Glomerular visceral epithelial cell (primary cell): Measurements from ENCODE around the gene ANKRD2.
A peak's percentile ranks its signal among the peaks of the same experiment; 100 is the strongest.
"Not testable (repeated sequence)": the region's sequence is repeated elsewhere in the genome, so short reads cannot be mapped to it uniquely, and the experiment has no call there.

Experiments used
- DNase-seq: peaks from one replicate; pipeline ENCODE4 v3.0.0-alpha.2; 2016; ENCODE audit errors: extremely low spot score

Gene ANKRD2

DNA sequence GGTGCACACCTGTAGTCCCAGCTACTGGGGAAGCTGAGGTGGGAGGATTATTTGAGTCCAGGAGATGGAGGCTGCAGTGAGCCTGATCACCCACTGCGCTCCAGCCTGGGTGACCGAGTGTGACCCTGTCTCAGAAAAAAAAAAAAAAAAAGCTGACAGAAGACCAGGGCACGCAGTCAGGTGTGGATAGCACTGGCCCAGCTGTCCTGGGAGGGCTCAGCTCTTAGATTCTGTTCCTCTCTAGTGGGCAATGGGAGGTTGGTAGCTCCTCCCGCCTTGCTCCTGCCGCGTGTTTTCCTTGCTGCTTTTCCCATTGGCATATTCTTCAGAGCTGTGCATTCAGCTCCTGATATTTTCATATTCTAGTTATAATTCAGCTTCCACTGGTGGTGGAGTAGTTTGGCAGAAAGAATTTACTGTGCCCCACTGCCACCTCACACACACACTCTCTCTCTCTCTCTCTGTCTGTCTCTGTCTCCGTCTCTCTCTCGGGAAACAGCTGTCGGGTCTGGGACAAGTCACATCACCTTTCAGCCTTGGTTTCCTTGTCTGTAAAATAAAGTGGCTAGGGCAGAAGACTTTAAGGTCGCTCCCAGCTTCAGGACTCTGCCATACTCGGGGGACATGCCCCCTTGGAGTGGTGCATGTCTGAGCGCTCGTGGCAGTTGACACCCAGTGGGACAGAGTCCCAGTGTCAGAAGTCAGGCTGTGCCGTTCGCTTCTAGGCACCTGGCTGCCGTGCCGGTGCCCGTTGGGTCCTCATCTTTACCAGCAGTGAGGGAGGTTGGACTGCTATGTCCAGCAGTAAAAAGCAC lies 25.9 kb upstream of the ANKRD2 start:
- DNase-seq: no peak

DNA sequence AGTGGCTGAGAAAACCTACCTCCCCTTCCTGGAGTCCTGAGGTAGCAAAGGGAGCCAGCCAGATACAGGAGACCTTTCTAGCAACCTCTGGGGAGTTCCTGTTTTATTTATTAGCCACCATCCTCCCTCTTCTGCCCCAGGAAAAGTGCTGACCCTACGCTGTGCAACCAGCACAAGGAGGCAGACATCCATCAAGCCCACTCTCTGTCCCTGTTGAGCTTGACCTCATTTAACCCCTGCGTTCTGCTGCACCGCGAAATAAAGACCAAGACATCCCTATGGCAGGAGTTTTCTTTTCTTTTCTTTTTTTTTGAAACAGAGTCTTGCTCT lies 25.3 kb upstream of the ANKRD2 start:
- DNase-seq: no peak

DNA sequence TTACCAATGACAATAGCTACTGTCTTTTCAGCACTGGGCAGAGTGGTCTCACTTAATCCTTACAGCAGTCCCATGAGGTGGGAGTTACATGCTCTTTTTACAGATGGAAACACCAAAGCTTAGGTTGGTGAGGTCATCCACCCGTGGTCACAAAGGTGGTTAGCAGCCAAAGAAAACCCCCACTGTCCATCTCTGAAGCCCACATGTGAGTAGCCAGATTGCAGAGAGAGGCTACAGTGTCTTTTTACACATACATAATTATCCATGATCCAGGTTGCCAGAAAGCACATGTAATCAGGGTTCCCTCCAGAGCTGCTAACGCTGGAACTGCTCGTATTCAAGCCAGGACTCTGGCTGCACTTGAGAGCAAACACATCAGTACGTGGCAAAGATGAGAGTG lies 24.6 kb upstream of the ANKRD2 start:
- DNase-seq: peak; percentile 56

DNA sequence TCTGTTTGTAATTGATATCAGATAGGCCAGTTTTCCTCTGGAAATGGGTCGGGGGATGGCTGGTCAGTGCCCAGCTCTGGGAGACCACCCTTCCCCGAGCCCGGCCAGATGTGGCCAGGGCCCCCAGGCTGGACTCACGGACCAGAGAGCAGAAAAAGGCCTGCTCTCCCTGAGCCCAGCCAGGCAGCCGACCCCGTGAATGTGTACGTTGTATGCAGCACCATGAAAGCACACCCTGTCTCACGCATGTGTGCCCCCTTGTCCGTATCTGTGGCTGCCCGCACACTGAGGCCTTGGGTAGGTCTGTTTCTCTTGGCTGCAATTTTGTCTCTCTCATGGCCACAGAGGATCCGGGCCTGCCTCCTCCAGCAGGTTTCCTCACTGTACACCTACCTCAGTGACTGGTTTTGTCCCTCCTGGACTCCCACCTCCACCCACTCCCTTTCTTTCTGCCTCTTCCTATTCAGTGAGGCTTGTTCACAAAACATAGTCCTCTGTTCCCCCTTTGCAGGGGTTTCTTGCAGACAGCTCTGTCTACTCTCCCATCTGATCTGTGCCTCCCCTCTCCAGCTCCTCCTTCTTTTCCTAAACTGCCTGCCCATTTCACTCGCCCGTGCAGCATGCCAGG lies 23.6 kb upstream of the ANKRD2 start:
- no peak for DNase-seq

DNA sequence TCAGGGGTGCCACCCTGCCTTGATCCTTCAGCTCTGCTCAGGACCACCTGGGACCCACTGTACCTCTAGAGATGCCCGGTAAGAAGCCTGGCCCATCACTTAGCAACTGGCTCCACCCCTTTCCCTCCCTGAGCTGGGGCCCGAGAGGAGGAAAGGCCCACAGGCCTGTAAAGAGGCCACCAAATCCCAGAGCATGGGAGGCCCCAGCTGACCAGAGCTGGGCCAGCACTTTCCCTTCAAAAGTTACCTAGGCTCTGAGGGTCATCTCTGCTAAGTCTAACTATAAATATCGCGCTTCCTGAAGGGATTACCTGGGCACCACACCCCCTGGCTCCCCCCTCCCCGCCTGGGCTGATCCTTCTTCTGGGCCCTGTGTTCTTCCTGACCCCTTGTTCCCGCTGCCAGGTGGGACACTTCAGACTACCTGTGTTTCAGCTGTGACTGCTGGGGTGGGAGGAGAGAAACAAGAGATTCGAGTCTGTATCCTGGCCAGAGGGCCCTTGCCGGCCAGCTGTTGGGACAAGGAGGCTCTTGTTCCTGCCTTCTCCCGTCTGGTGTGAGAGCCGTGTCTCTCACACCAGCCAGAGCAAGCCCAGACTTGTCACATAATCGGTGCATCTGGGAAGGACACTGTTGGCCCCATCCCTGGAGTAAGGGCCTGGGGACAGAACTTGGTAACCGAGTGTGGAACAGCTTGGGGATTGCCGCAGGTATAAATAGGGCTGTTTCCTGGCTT lies 22.8 kb upstream of the ANKRD2 start:
- DNase-seq: no peak

DNA sequence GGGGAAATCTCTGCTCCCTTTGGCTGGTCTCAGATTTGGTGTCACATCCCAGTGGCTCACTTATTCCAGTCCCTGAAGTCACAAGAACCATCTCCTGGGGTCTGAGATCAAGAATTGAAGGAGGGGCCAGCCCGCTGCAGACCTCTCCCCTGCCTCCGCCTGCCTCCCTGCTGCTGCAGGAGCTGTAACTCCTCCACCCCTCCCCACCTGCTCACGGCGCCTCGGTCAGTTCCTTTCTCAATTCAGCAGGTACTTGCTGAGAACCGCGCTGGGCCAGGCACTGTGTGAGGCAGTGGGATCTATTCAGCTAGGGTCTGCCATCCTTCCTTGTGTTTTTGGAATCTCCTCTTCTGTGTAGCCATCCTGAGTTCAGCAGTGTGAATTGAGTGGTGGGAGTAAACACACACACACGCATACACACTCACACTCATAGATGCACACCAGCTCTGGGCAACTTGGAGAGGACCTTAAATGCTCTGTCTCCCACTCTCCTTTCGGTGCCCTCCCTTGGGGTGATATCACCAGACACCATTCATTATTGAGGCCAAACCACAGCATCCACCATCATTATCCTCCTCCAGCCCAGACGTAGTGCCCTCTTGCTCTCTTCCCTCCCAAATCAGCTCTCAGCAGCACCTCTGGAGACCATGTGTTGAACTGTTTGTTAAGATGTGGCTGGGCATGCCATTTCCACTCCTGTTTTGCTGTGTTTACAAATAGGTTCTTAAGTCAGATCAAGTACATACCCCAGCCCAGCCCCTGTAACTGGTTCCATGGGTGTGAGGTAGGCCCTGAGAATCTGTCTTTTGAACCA lies 22.0 kb upstream of the ANKRD2 start:
- no peak for DNase-seq

DNA sequence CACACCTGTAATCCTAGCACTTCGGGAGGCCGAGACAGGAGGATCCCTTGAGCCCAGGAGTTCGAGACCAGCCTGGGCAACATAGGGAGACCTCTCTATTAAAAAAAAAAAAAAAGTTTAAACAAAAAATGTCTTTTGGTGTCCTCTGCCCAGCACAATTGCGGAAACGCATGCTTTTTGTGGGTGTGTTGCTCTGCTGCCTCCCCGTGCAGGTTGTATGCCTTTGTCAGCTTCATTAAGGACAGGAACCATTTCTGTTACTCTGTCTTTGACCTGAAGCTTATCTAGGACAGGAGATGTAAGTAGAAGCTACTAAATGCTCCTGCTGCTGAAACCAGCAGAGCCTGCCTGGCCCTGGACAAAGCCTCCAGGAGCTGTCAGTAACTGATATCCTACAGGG lies 21.3 kb upstream of the ANKRD2 start:
- no peak for DNase-seq

DNA sequence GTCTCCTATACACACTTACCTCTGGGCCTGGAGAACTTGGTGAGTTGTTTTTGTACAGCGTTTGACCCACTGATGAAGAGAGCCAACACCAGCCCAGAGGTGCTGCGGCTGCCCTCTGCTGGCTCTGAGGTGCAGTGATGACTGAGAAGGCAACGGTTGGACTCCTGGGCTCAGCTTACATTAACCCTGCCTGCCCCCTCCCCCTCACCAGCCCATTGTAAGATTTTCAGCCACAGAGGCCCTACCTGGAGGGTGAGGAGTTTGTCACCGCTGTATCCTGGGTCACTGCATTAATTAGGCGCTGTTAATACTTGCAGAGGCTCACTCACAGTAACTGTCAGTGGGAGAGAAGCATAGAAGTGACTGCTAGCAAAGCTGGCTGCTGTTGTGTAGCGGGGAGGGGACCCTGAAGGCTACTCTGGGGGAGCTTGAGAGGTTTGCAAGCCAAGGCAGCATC lies 19.0 kb upstream of the ANKRD2 start:
- DNase-seq: peak; percentile 74

DNA sequence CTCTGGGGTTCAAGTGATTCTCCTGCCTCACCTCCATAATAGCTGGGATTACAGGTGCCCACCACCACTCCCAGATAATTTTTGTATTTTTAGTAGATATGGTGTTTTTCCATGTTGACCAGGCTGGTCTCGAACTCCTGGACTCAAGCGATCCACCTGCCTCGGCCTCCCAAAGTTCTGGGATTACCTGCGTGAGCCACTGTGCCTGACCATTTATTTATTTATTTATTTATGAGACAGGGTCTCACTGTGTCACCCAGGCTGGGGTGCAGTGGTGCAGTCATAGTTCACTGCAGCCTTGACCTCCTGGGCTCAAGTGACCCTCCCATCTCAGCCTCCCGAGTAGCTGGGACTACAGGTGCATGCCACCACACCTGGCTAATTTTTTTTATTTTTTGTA lies 18.2 kb upstream of the ANKRD2 start:
- DNase-seq: not testable (repeated sequence)

DNA sequence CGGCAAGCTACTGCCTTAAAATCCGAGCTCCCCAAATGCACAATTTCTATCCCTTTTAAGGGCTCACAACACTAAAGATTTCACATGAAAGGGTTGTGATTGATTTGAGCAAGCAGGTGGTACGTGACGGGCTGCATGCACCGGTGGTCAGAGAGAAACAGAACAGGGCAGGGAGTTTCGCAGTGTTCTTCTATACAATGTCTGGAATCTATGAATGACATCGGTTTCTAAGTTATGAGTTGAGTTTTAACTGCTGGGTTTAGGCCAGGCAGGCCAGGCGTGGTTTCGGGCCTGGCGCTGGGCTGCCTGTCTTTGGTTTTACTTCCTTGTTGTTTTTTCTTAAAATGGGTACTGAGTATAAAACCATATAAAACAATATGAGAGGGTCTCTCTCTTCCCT lies 17.0 kb upstream of the ANKRD2 start:
- peak; percentile 38 for DNase-seq

DNA sequence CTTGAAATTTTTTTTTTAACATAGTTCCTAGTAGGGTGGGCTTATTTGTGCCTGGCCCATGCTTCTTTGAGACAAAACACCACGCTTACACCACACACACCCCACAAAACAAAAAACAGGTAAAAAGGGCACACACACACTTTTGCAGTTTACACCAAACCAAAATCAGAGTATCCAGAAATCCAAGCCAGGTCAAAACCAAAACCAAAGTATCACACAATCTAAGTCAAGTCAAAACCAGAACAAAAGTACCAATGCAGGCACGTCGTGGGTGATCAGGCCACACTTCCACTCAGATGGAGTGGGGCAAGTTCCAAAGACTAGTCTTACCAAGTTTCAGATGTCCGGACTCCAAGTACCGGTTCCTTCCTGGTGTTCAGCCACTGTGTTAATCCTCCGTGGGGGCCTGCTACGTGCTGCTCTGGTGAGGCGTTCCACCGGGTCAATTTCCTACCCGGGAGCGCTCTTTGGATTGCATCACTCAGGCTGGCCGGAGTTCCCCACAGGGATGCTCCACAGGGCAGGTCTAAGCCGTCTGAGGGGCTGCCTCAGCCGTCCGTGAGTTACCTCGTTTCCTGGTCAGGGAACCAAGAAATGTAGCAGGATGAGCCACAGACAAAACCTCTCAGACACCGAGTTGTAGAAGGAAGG lies 11.7 kb upstream of the ANKRD2 start:
- DNase-seq: peak; percentile 87

DNA sequence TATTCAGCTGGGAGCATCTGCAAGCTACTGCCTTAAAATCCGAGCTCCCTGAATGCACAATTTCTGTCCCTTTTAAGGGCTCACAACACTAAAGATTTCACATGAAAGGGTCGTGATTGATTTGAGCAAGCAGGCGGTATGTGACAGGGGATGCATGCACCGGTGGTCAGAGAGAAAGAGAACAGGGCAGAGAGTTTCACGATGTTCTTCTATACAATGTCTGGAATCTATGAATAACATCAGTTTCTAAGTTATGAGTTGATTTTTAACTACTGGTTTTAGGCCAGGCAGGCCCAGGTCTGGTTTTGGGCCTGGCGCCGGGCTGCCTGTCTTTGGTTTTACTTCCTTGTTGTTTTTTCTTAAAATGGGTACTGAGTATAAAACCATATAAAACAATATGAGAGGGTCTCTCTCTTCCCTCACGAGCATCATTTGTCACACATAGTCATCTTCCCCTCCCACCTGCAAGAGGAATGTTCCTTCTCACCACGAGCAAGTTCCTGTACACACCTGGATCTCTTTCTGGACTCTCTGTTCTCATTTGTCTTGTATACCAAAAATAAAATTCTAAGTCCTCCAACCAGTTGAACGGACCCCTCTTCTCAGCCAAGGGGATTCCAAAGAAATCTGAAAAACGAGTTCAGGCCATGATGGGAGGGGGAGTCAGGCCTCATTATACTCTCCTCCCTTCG lies 11.0 kb upstream of the ANKRD2 start:
- not testable (repeated sequence) for DNase-seq

DNA sequence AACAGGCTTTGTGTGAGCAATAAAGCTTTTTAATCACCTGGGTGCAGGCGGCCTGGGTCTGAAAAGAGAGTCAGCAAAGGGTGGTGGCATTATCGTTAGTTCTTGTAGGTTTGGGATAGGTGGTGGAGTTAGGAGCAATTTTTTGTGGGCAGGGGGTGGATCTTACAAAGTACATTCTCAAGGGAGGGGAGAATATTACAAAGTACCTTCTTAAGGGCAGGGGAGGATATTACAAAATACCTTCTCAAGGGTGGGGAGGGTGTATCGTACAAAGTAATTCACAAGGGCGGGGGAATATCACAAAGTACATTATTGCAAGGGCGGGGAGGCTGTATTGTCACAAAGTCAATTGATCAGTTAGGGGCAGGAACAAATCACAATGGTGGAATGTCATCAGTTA lies 10.2 kb upstream of the ANKRD2 start:
- not testable (repeated sequence) for DNase-seq

DNA sequence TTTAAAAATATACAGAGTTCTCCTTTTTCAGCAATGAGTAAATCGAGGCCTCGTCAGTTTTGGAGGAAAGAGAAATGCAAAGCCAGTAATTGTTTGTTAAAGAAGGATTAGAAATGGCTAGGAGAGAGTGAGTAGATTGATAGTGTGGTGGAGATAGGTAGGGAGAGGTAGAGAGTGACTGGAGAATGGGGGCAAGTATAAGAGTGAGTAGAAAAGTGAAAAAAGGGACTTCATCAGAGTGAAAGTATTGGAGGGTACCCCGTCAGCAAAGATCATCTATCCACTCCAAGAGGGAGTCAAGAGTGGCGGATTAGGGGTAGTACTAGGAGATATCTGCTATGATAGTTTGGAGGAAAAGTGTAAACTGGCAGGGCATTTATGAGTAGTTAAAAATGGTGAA lies 9.2 kb upstream of the ANKRD2 start:
- no peak for DNase-seq

DNA sequence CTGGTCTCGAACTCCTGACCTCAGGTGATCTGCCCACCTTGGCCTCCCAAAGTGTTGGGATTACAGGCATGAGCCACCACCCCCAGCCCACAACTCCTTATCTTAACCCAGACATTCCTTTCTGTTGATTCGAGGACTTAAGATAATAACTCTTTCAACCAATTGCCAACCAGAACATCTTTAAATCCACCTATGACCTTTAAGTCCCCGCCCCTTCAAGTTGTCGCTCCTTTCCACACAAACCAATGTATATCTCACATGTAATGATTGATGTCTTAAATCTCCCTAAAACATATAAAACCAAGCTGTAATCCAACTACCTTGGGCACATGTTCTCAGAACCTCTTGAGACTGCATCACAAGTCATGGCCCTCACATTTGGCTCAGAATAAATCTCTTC lies 7.8 kb upstream of the ANKRD2 start:
- no peak for DNase-seq

DNA sequence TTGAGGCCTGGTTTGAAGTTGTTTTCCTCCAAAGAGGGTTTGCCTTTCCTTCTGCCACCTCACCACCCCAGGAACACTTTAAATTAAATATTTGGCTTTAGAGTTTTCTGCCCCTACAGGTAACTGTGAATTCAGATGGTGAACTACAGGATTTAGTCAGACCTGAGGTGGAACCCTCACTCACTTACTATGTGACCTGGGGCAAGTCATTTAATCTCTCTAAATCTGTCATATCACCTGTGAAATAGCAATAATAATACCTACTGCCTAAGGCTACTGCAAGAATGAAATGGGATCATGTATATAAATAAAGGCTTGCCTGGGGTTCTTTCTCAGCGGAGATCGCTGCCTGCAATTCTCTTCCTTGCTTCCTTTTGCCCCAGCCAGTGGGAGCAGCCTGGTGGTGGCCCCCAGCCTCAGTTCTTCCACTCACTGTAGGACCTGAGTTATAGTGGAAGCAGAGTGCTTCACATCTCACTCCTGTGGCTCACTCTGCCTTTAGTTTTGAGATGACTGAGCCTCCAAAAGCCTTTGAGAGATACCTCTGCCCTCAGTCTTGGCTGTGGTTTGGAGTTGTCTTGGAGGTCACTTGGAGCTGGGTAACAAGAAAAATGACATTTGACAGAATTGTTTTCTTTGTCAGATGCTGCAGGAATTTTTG lies 6.1 kb upstream of the ANKRD2 start:
- no peak for DNase-seq

DNA sequence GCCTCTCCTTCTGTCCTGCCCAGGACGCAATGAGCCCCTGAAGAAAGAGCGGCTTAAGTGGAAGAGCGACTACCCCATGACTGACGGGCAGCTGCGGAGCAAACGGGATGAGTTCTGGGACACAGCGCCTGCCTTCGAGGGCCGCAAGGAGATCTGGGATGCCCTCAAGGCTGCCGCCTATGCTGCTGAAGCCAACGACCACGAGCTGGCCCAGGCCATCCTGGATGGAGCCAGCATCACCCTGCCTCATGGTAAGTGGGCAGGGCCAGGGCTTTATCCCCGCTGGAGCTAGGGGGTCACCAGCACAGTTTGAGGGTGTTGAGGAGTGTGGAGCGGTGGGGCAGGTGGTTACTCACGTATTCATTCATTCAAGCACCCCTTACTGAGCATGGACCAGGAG lies 4.7 kb upstream of the ANKRD2 start:
- DNase-seq: no peak

DNA sequence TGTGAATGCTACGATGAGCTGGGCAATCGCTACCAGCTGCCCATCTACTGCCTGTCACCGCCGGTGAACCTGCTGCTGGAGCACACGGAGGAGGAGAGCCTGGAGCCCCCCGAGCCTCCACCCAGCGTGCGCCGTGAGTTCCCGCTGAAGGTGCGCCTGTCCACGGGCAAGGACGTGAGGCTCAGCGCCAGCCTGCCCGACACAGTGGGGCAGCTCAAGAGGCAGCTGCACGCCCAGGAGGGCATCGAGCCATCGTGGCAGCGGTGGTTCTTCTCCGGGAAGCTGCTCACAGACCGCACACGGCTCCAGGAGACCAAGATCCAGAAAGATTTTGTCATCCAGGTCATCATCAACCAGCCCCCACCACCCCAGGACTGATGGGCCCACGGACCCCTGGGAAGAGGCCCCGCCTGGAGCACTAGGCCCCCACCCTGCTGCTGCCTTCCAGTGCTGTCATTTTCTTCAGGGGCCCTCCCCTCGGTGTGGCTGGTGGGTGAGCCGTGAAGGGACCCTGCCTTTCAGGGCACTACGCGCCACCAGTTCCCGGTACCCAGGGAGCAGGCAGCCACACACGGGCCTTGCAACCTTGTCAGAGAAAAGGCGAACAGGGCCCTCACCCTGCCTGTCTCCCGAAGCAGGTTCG lies 2.3 kb upstream of the ANKRD2 start:
- DNase-seq: no peak

DNA sequence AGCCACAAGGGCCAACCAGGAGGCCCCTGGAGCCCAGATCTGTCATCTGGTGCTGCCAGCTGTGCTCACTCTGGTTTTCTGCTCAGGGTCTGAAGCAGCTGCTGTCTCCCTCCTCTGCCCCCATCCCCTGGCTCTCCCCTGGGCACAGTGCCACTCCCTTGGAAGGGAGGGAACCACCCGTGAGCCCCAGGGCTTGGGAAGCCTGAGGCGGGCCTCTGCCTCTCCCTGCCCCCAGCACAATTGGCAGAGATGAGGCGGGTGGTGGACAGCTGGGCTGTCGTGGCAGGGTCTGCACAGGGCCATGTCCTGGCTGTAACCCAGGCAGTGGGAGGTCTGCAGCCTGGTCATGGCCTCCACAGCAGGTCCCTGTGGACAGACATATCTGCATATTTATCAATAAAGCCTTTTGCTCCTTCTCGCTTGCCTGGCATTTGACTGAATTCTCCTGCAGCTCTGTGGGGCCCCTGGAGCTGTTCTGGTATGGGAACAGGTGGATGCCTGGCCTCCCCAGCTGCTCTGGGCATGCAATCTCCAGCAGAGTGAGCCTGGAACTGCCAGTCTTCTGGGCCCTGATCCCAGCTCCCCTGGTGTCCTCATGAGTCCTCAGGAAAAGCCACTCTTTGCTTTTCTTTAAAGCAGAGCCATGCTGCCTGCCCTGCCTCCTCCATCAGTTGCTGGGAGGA lies 1.6 kb upstream of the ANKRD2 start:
- DNase-seq: no peak
